Measurements from ENCODE around the gene NR2C2AP. TPM values are rescaled to one million over a fixed set of nuclear protein-coding genes. Genes with fewer than 3 reads are reported as not detected.

The NR2C2AP gene
- 1 to 10 TPM; 4.3 to 8.1 TPM for total RNA-seq

DNA sequence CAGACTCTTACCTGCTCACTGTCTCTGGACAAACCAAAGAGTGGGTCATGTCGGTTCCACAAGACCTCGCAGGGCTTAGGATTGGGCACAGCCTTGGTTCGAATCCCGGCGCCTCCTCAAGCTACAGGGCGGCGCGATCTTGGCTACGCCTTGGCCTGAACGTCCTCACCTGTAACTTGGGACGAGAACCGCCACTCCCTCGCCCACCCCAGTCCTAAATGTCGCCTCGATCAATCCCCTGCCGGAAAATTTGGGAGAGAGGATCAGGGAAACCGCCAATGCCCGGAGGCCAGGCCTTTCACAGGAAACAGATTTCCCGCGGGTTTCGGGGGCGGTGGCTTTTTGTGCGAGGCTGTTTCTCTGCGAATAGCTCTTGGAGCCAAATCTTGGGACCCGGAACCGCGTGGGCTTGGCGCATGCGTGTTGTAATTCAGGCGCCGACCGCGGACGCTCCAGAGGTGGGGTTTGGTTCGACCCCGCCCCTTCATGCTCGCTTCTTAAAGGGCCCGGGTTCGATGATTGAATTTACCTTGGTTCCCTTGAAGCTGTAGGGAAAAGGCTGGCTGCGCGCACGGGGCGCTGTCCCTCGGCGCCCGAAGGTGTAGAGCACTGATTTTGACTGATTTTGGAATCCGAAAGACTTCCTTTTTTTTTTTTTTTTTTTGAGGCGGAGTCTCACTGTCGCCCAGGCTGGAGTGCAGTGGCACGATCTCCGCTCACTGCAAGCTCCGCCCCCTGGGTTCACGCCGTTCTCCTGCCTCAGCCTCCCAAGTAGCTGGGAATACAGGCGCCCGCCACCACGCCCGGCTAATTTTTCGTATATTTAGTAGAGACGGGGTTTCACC, at the start of gene NR2C2AP:
Gene NR2C2AP (minus strand): TSS at position 403 of the 845 bp plus-strand sequence. CDS start 354 bp downstream, at position 49.
- Histone ChIP-seq H3K9me3 (no peaks in the 10 kb centered on the region), H3K27me3 (no peaks in the 10 kb centered on the region), H3K4me3 (peak within 1 kb of the TSS; percentile 59 to 66), H3K36me3 (peaks cover 5% of the 10 kb centered on the region), H3K4me1 (peaks cover 0 to 13% of the 10 kb centered on the region in 2 donors), H3K27ac (peak within 1 kb of the TSS; percentile 68 to 79)
- TF ChIP-seq, protein P1, sequence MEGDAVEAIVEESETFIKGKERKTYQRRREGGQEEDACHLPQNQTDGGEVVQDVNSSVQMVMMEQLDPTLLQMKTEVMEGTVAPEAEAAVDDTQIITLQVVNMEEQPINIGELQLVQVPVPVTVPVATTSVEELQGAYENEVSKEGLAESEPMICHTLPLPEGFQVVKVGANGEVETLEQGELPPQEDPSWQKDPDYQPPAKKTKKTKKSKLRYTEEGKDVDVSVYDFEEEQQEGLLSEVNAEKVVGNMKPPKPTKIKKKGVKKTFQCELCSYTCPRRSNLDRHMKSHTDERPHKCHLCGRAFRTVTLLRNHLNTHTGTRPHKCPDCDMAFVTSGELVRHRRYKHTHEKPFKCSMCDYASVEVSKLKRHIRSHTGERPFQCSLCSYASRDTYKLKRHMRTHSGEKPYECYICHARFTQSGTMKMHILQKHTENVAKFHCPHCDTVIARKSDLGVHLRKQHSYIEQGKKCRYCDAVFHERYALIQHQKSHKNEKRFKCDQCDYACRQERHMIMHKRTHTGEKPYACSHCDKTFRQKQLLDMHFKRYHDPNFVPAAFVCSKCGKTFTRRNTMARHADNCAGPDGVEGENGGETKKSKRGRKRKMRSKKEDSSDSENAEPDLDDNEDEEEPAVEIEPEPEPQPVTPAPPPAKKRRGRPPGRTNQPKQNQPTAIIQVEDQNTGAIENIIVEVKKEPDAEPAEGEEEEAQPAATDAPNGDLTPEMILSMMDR (IDR thresholded peaks at IDR 0.05) = no peak
- peak; percentile 93 for DNase-seq (ENCODE audit: low spot score)

GRCh38 chr19:19250196-19250801, 47.1 kb upstream of the NR2C2AP start:
- Histone ChIP-seq H3K27ac (no peak overlapping the region), H3K4me1 (no peaks in the 10 kb centered on the region), H3K36me3 (no peaks in the 10 kb centered on the region), H3K9me3 (no peaks in the 10 kb centered on the region), H3K27me3 (no peaks in the 10 kb centered on the region), H3K4me3 (no peak overlapping the region)
- TF ChIP-seq, protein P1 (IDR thresholded peaks at IDR 0.05) = no peak
- no peak for DNase-seq (ENCODE audit: low spot score)

- Histone ChIP-seq H3K36me3 (no peaks in the 10 kb centered on the region), H3K9me3 (peaks cover 0 to 10% of the 10 kb centered on the region in 2 donors), H3K27ac (no peak overlapping the region), H3K27me3 (no peaks in the 10 kb centered on the region), H3K4me1 (no peaks in the 10 kb centered on the region), H3K4me3 (no peak overlapping the region)
- no peak for DNase-seq (ENCODE audit: low spot score)
- TF ChIP-seq, protein P1 (IDR thresholded peaks at IDR 0.05) = no peak
Observed at GRCh38 chr19:19240476-19240875, 37.3 kb upstream of the NR2C2AP start.

DNA sequence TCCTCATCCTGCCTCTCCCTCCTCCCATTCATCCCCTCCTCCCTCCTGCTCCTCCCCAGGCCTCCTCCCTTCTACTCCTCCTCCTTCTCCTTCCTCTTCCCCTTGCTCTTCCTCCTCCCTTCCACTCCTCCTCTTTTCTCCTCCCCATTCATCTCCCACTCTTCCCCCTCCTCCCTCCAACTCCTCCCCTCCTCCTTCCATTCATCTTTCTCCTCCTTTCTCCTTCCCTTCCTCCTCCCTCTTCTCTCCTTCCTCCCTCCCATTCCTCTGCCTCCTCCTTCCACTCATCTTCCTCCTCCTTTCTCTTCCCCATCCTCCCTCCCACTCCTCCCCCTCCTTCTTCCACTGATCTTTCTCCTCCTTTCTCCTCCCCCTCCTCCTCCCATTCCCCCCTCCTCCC, 36.5 kb upstream of the NR2C2AP start:
- Histone ChIP-seq H3K27ac (no peak overlapping the region), H3K4me1 (no peaks in the 10 kb centered on the region), H3K4me3 (no peak overlapping the region), H3K27me3 (no peaks in the 10 kb centered on the region), H3K9me3 (peaks cover 5 to 18% of the 10 kb centered on the region in 2 donors), H3K36me3 (no peaks in the 10 kb centered on the region)
- TF ChIP-seq, protein P1 (IDR thresholded peaks at IDR 0.05) = no peak
- DNase-seq (ENCODE audit: low spot score) = no peak

DNA sequence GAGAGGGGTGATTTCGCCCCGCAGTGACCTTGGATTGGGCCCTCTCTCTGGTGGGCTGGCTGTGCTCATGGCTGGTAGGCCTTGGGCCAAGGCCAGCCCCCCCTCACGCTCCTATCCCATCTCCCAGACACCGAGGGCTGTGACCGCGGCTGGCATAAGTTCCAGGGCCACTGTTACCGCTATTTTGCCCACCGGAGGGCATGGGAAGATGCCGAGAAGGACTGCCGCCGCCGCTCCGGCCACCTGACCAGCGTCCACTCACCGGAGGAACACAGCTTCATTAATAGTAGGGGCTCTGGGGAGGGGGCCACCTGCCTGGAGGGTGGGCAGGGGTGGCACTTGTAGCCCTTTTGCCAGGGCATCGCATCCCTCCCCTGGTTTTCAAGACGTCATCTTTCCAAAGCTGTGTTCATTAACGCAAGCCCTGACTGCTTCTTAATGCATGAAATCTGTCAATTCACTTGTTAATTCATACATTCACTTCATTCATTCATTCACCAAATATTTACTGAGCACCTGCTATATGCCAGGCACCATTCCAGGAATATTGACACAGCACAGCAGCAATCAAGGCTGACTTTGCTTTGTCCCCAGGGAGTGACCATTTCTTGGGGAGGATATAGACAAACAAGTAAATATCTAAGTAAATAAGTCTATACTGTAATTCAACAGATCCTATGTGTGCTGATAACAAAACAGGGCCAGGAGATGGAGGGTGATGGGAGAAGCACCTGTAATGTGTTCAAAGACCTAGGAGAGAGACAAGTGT, 35.1 kb upstream of the NR2C2AP start:
- no peak for DNase-seq (ENCODE audit: low spot score)
- Histone ChIP-seq H3K27me3 (no peaks in the 10 kb centered on the region), H3K4me3 (no peak overlapping the region), H3K36me3 (no peaks in the 10 kb centered on the region), H3K4me1 (no peaks in the 10 kb centered on the region), H3K27ac (no peak overlapping the region), H3K9me3 (peaks cover 18 to 31% of the 10 kb centered on the region in 2 donors)
- TF ChIP-seq, protein P1 (IDR thresholded peaks at IDR 0.05) = no peak

All from right atrium auricular region (tissue), 2 donors.